IPS DF 6.9 (cell line): ENCODE results near the gene SCN7A.
"Not testable (repeated sequence)": the region's sequence is repeated elsewhere in the genome, so short reads cannot be mapped to it uniquely, and the experiment has no call there.

Experiments used
- DNase-seq: peaks from one replicate; pipeline ENCODE4 v3.0.0-alpha.2; 2013; ENCODE audit warnings: low read depth, low spot score
- H3K27ac ChIP-seq: one replicate; pipeline ENCODE4 v1.5.1; 2013; ENCODE audit warnings: low read length, control low read depth
- H3K27me3 ChIP-seq: 2 replicates; pipeline ENCODE4 v1.6.1; 2013; ENCODE audit warnings: mild to moderate bottlenecking, low read length; ENCODE audit not compliant: control insufficient read depth, insufficient read depth
- H3K36me3 ChIP-seq: 2 replicates; pipeline ENCODE4 v1.6.1; 2013; ENCODE audit warnings: low read length; ENCODE audit not compliant: control insufficient read depth, insufficient read depth
- H3K4me1 ChIP-seq: 2 replicates; pipeline ENCODE4 v1.6.1; 2013; ENCODE audit warnings: low read length; ENCODE audit not compliant: control insufficient read depth, insufficient read depth
- H3K4me3 ChIP-seq: 2 replicates; pipeline ENCODE4 v1.5.1; 2013; ENCODE audit warnings: mild to moderate bottlenecking, low read length
- H3K9me3 ChIP-seq: 2 replicates; pipeline ENCODE4 v1.6.1; 2013; ENCODE audit warnings: low read length, inconsistent platforms; ENCODE audit not compliant: control insufficient read depth, insufficient read depth
- WGBS: extraction: QIAGEN DNeasy Blood & Tissue Kit; methylation state at CpG from one replicate; pipeline ENCODE4 v1.1.7; 2013; ENCODE audit warnings: mixed read lengths, missing lambda C conversion rate; ENCODE audit not compliant: insufficient read length, insufficient coverage; 5-methylcytosine and 5-hydroxymethylcytosine counted together

The SCN7A gene

GRCh38 chr2:166499281-166499680, 5.2 kb upstream of the SCN7A start:
- H3K27ac ChIP-seq = no peak overlapping the region
- no CpG with 5 or more reads among the region's 1 CpG for WGBS
- DNase-seq = no peak
- H3K9me3 ChIP-seq = no peaks in the 10 kb centered on the region
- H3K4me1 ChIP-seq = no peaks in the 10 kb centered on the region
- no peaks in the 10 kb centered on the region for H3K36me3 ChIP-seq
- no peak overlapping the region for H3K4me3 ChIP-seq
- H3K27me3 ChIP-seq = no peaks in the 10 kb centered on the region

DNA sequence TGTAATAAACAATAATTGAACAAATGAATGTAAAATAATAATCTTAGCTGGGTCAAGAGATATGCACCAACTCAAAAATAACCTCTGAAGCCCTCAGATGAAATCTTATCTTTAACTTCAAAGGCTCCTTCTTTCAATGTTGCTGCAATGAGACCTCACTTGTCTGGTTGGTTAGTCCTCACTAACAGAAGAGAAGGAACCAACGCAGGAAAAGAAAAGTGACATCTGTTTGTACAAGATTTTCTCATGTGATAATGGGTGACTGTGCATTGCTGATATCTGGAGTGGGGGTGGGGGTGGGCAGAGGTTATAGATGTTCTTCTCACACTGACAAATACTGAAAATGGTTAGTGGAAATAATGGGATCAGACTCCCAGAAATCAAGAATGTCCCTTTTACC, 2.6 kb downstream of the SCN7A start:
- Histone ChIP-seq H3K36me3 (no peaks in the 10 kb centered on the region), H3K27ac (no peak overlapping the region), H3K4me1 (no peaks in the 10 kb centered on the region), H3K27me3 (no peaks in the 10 kb centered on the region), H3K9me3 (no peaks in the 10 kb centered on the region), H3K4me3 (no peak overlapping the region)
- WGBS = no CpG with 5 or more reads among the region's 1 CpG
- no peak for DNase-seq

GRCh38 chr2:166487171-166487570, 6.9 kb downstream of the SCN7A start:
- Histone ChIP-seq H3K27ac (no peak overlapping the region), H3K9me3 (no peaks in the 10 kb centered on the region), H3K4me3 (no peak overlapping the region), H3K4me1 (no peaks in the 10 kb centered on the region), H3K36me3 (no peaks in the 10 kb centered on the region), H3K27me3 (no peaks in the 10 kb centered on the region)
- DNase-seq = no peak
- no CpG with 5 or more reads among the region's 1 CpG for WGBS

- no peaks in the 10 kb centered on the region for H3K27me3 ChIP-seq
- no peak for DNase-seq
- H3K27ac ChIP-seq = no peak overlapping the region
- no CpG with 5 or more reads among the region's 5 CpGs for WGBS
- no peaks in the 10 kb centered on the region for H3K36me3 ChIP-seq
- H3K9me3 ChIP-seq = no peaks in the 10 kb centered on the region
- H3K4me1 ChIP-seq = no peaks in the 10 kb centered on the region
- no peak overlapping the region for H3K4me3 ChIP-seq
Observed at GRCh38 chr2:166485558-166486178, 8.4 kb downstream of the SCN7A start.

DNA sequence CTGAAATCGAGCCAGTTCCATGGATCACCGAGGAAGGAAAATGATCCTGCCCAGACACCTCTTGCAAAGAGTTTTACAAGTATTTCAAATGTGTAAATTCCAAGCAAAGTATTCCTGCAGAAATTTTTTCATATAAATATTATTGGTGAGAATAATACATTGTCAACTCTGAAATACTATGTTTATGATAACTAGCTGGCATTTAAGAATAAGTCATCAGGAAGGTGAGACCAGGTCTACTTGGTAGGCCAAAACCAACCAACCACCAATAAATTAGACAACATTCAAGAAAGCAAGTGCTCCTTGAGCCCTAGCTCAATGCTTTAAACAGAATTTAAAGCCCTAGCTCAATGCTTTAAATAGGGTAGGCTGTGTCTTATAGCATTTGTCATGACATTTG, 21.7 kb downstream of the SCN7A start:
- Histone ChIP-seq H3K9me3 (no peaks in the 10 kb centered on the region), H3K27me3 (no peaks in the 10 kb centered on the region), H3K4me1 (no peaks in the 10 kb centered on the region), H3K4me3 (no peak overlapping the region), H3K27ac (no peak overlapping the region), H3K36me3 (no peaks in the 10 kb centered on the region)
- WGBS = no CpG with 5 or more reads among the region's 2 CpGs
- no peak for DNase-seq

- no peak overlapping the region for H3K27ac ChIP-seq
- WGBS = no CpG with 5 or more reads among the region's 5 CpGs
- no peaks in the 10 kb centered on the region for H3K9me3 ChIP-seq
- no peak overlapping the region for H3K4me3 ChIP-seq
- no peaks in the 10 kb centered on the region for H3K36me3 ChIP-seq
- no peaks in the 10 kb centered on the region for H3K27me3 ChIP-seq
- DNase-seq = no peak
- H3K4me1 ChIP-seq = no peaks in the 10 kb centered on the region
Observed at GRCh38 chr2:166468124-166469024, 25.7 kb downstream of the SCN7A start.

DNA sequence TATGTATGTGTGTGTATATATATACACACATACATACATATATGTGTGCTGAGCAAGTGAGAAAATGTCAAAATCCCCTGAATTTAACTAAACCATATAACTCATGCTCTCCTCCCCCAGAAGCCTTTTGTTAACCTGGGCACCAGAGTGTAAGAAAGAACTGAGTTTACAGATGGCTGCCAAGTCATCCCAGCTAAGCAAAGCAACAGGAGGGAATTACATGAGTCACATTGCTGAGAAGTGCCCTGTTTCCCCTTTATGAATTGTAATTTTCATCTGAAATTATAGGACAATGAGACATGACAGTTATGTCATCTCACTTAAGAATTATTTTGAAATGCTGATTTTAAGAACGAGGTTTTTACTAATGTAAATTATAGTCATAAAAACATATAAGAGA, 29.9 kb downstream of the SCN7A start:
- no peak overlapping the region for H3K4me3 ChIP-seq
- H3K36me3 ChIP-seq = no peaks in the 10 kb centered on the region
- H3K27me3 ChIP-seq = no peaks in the 10 kb centered on the region
- H3K9me3 ChIP-seq = no peaks in the 10 kb centered on the region
- no peak overlapping the region for H3K27ac ChIP-seq
- WGBS = no CpG with 5 or more reads among the region's 1 CpG
- DNase-seq = no peak
- H3K4me1 ChIP-seq = no peaks in the 10 kb centered on the region

DNA sequence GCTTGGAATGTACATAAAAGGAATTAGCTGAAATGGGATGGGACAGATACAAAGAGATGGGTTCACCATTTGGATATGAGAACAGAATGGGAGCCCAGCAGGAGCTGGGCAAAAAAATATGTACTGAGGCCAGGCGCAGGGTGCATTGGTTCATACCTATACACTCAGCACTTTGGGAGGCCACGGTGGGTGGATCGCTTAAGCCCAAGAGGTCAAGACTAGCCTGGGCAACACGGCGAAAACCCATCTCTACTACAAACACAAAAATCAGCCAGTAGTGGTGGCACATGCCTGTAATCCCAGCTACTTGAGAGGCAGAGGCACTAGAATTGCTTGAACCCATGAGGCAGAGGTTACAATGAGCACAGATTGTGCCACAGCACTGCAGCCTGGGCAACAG, 30.4 kb downstream of the SCN7A start:
- H3K27me3 ChIP-seq = no peaks in the 10 kb centered on the region
- no peak overlapping the region for H3K4me3 ChIP-seq
- no CpG with 5 or more reads among the region's 5 CpGs for WGBS

GRCh38 chr2:166458674-166459073, 35.4 kb downstream of the SCN7A start:
- H3K36me3 ChIP-seq = no peaks in the 10 kb centered on the region
- H3K4me1 ChIP-seq = no peaks in the 10 kb centered on the region
- H3K27me3 ChIP-seq = no peaks in the 10 kb centered on the region
- DNase-seq = no peak
- no peak overlapping the region for H3K4me3 ChIP-seq
- no CpG with 5 or more reads among the region's 1 CpG for WGBS
- no peaks in the 10 kb centered on the region for H3K9me3 ChIP-seq
- no peak overlapping the region for H3K27ac ChIP-seq

More for the DNA sequence above, 30.4 kb downstream of the SCN7A start:
- H3K27ac ChIP-seq = no peak overlapping the region
- no peaks in the 10 kb centered on the region for H3K4me1 ChIP-seq
- no peak for DNase-seq
- H3K9me3 ChIP-seq = no peaks in the 10 kb centered on the region
- H3K36me3 ChIP-seq = no peaks in the 10 kb centered on the region

DNA sequence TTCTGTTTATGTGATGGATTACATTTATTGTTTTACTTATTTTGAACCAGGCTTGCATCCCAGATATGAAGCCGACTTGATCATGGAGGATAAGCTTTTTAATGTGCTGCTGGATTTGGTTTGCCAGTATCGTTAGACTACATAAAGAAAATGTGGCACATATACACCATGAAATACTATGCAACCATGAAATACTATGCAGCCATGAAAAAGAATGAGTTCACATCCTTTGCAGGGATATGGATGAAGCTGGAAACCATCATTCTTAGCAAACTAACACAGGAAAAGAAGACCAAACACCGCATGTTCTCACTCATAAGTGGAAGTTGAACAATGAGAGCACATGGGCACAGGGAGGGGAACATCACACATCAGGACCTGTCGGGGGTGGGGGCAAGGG, 38.2 kb downstream of the SCN7A start:
- not testable (repeated sequence) for H3K4me1 ChIP-seq, H3K4me3 ChIP-seq, H3K36me3 ChIP-seq, H3K9me3 ChIP-seq, H3K27me3 ChIP-seq, DNase-seq, H3K27ac ChIP-seq
- no CpG with 5 or more reads among the region's 4 CpGs for WGBS
